ENCODE measurements around the gene GNA15.

Gene GNA15

DNA sequence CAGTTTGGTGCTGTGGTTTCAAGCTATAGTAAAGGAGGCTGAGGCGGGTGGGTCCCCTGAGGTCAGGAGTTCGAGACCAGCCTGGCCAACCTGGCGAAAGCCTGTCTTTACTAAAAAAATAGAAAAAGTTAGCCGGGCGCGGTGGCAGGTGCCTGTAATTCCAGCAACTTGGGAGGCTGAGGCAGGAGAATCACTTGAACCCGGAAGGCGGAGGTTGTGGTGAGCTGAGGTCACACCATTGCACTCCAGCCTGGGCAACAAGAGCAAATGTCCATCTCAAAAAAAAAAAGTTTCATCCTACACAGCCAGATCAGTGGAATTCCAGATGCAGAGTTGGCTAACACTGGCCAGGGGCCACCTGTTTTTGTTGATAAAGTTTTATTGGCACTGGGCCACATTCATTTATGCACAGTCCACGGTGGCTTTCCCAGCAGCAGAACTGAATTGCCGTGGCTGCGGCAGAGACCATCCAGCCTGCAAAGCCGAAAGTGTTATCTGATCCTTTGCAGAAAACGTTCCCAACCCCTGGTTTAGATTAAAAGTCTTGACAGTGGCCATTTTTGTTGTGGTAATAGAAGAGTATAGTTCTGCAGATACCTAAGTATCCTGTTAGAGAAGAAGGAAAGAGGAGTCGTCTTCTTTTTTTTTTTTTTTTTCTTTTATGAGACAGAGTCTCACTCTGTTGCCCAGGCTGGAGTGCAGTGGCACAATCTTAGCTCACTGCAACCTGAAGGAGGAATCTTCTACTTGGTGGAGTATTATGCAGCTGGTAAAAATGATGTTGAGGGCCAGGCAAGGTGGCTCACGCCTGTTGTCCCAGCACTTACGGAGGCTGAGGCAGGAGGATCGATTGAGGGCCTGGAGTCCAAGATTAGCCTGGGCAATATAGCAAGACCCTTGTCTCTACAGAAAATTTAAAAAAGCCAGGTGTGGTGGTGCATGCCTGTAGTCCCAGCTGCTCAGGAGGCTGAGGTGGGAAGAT lies 58.6 kb downstream of the GNA15 start:
- TF ChIP-seq, protein P1, sequence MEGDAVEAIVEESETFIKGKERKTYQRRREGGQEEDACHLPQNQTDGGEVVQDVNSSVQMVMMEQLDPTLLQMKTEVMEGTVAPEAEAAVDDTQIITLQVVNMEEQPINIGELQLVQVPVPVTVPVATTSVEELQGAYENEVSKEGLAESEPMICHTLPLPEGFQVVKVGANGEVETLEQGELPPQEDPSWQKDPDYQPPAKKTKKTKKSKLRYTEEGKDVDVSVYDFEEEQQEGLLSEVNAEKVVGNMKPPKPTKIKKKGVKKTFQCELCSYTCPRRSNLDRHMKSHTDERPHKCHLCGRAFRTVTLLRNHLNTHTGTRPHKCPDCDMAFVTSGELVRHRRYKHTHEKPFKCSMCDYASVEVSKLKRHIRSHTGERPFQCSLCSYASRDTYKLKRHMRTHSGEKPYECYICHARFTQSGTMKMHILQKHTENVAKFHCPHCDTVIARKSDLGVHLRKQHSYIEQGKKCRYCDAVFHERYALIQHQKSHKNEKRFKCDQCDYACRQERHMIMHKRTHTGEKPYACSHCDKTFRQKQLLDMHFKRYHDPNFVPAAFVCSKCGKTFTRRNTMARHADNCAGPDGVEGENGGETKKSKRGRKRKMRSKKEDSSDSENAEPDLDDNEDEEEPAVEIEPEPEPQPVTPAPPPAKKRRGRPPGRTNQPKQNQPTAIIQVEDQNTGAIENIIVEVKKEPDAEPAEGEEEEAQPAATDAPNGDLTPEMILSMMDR (IDR thresholded peaks at IDR 0.05; ENCODE audit: insufficient read depth, low read depth, low read length, missing control alignments): no peak
- H3K4me3 ChIP-seq (ENCODE audit: low read depth, low read length): no peak overlapping the region
- no peak for DNase-seq (ENCODE audit: low read depth)

DNA sequence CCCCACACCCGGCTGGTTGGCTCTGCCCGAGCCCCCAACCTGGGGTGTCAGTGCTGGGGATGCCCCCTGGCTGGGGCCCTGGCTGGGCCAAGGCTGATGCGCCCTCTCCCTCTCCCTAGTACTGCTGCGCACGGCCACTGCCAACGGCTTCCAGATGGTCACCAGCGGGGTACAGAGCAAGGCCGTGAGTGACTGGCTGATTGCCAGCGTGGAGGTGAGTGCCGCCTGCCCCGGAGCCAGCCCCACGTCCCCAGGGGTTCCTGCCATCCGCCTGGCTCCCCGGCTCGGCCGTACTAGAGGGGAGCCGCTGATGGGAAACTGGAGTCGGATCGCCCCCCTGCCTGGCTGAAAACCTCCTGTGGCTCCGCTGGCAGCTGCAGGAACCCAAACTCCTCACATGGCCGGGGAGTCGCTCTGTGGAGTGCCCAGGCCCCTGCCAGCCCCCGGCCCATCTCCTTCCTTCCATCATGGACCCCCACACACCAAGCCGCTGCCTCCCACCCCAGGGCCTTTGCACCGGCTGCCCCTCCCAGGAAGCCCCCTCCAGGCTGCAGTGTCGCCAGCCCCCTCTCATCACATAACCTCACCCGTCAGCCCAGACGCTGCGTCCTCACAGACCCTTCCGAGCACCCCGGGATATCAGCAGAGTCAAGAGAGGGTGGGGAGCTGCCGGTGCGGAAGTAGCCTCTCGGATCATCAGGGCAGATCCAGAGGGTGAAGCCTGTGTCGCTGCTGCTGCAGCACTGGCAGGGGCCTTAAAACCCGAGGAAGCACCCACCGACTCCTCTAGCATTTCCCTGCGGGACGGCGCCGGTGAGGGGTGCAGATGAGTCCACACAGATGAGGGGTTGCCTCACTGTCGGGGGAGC lies 60.5 kb downstream of the GNA15 start:
- DNase-seq (ENCODE audit: low read depth): no peak
- no peak overlapping the region for H3K4me3 ChIP-seq (ENCODE audit: low read depth, low read length)
- TF ChIP-seq, protein P1 (IDR thresholded peaks at IDR 0.05; ENCODE audit: insufficient read depth, low read depth, low read length, missing control alignments): no peak

DNA sequence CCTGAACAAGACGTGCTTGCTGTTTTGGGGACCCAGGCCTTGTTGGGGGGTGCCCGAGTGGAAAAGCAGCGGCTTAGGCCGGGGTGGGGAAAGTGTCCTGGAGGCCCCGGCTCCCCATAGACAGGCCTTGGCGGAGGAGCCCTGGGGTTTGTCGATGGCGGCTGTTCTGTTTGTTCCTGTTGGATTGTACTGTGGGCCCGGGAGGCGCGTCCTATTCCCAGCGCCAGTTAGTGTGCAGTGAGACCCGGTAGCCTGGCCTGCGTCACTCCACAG lies 61.0 kb downstream of the GNA15 start:
- TF ChIP-seq, protein P1 (IDR thresholded peaks at IDR 0.05; ENCODE audit: insufficient read depth, low read depth, low read length, missing control alignments): no peak
- DNase-seq (ENCODE audit: low read depth): no peak
- no peak overlapping the region for H3K4me3 ChIP-seq (ENCODE audit: low read depth, low read length)

DNA sequence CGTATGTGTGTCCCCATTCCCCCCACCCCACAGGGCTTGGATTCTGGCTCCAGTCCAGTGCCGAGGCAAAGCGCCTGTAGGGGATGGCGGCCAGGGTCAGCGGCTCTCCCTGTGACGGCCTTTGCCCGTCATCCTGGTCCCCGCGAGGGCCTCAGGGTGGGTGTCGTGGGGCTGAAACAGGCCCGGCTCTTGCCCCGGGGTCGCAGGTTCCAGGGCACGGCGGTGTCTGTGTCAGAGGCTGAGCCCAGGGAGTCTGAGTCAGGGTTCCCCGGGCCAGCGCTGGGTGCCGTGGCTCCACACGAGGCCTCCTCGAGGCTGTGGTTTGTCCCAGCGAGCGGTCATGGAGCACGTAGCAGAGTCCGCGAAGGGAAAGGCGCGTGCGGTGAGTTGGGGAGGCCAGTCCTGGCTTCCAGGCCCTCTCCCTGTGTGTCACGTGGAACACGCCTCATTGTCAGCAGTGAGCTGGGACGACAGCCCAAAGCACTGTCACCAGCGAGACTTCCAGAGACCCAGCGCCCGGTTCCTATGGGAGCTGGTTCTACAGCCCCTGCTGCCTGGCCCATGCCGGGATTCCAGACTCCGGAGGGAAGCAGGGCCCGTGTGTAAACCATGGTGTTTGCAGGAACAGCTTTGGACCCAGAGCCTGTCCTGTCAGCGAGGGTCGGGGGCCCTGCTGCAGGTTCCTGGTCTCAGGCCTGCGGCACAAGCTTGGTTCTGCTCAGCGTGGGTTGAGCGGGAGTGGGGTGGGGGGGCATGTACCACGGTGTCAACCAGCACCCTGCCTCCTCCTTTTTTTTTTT lies 63.3 kb downstream of the GNA15 start:
- DNase-seq (ENCODE audit: low read depth): no peak
- TF ChIP-seq, protein P1 (IDR thresholded peaks at IDR 0.05; ENCODE audit: insufficient read depth, low read depth, low read length, missing control alignments): no peak
- H3K4me3 ChIP-seq (ENCODE audit: low read depth, low read length): no peak overlapping the region

DNA sequence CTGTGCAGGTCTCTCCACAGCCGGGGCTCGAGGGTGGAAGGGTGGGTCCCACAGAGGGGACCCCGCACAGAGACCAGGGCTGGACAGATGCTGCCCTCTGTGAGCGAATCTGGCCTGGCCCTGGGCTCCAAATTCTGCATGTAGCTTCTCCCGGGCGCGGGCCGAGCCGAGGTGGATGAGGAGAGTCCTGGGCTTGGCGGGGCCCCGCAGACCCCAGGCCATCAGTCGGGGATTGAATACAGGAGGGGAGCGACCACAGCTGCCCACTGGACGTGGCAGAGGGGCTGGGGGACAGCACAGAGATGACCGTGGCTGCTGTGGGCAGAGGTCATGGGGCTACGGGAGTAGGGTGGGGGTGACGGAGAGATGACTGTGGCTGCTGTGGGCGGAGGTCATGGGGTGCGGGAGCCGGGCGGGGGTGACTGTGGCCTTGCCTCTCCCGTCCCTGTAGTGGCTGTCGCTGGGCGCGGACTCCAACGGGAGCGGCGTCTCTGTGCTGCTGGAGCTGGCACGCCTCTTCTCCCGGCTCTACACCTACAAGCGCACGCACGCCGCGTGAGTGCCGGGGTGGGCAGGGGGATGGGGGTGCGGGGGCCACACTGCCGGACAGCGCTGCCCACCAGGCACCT lies 65.4 kb downstream of the GNA15 start:
- DNase-seq (ENCODE audit: low read depth): no peak
- no peak overlapping the region for H3K4me3 ChIP-seq (ENCODE audit: low read depth, low read length)
- TF ChIP-seq, protein P1 (IDR thresholded peaks at IDR 0.05; ENCODE audit: insufficient read depth, low read depth, low read length, missing control alignments): no peak

DNA sequence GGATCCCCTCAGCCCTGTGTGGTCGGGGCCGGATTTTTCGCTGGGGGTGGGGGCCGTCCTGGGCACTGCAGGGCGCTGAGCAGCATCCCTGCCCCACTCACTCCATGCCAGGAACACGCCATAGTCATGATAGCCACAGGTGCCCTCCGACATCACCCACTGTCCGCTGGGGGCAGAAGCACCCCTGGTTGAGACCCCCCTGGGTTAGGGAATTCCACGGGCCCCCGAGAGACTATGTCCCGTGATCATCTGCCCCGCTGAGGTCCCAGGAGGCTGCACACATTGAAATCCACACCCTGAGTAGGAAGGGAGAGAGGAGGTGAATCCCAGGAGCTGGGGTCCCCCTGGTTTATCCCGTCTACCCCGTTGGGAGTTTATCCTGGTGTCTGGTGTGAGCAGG lies 66.1 kb downstream of the GNA15 start:
- H3K4me3 ChIP-seq (ENCODE audit: low read depth, low read length): no peak overlapping the region
- TF ChIP-seq, protein P1 (IDR thresholded peaks at IDR 0.05; ENCODE audit: insufficient read depth, low read depth, low read length, missing control alignments): no peak
- DNase-seq (ENCODE audit: low read depth): no peak
